NOMO-1 treated with DMSO at 0.1 percent for 48 hours (cell line): ENCODE data around the gene SLCO3A1.
"Not testable (repeated sequence)": the region's sequence is repeated elsewhere in the genome, so short reads cannot be mapped to it uniquely, and the experiment has no call there.

Experiments used
- DNase-seq: peaks from one replicate; lab custom pipeline; 2025; ENCODE audit not compliant: unreplicated experiment; lab: John Stamatoyannopoulos, UW

Gene SLCO3A1

DNA sequence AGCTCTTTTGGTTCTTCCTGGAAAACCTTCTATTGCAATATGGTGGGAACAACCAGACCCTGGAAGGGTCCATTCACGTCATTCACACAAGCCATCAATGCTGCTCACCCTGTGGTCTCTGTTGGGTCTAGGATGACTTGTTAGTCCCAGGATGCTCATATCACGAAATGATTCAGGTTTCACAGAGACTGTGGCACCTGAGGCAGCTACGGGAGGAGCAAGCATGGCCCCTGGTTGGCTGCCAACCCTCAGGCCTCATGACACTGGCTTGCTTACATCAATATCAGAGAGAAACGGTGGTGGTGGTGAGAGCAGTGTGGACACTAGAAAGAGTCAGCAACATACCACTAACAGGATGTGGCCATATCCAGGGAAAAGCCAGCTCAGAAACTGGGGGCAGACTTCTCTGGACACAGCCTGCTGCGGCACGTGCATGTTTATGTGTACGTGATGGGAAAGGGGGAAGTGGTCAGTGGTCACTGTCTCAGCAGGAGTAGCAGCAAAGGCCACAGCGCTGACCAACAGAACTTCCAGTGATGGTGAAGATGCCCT, 331.2 kb downstream of the SLCO3A1 start:
- DNase-seq: no peak

DNA sequence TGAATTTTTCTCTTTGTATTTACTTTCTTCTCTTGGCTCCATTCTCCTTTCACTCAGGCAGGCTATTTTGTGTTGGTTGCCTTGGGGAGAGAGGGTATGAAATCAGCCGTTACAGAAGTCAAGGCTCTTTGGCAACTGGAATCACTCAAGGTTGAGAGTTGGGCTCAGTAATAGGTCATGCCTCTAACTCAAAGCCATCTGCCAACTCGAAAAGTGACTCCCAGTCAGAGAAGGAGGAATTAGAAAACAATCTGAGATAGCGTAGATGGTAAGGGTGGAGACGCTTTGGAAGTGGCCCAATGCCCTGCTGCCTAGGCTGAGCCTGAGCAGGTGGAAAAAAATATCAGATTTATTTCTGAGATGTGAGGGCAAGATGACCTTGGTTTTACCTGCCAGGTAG, 334.5 kb downstream of the SLCO3A1 start:
- DNase-seq: no peak

DNA sequence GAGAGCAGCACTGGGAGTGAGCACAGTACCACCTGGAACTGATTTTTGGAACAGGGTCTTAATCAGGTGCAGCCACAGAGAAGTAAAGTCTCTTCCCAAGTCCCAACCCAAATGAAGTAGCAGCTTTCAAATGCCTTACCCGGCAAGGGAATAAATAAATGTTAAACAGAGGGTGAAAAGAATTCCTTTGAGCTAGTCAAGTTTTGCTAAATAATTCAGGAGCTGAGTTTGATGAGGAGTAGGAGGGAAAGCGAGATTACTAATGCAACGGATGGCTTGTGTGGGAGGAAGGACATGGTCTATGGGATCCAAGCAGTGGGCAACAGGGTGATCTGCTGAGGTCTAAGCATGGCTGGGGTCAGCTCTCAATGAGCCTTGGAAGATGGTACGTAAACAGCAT, 335.7 kb downstream of the SLCO3A1 start:
- DNase-seq: no peak

DNA sequence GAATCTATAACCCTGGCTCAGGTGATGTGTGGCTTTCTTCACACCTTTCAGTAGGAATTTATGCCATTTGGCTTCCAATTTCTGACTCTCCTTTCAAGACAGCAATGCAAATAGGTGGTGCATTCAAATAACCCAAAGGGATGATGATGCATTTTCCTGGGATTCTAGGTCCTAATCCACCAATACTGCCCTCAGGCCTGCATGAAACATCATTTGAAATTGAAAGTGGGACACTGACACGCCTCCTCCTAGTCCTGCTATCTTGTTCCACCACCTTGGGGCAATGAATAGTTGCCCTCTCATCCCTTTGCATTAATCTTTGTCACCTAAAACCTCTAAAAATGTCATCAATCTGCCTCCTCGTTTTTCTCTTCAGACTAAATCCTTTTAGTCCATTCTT, 341.7 kb downstream of the SLCO3A1 start:
- DNase-seq: no peak

DNA sequence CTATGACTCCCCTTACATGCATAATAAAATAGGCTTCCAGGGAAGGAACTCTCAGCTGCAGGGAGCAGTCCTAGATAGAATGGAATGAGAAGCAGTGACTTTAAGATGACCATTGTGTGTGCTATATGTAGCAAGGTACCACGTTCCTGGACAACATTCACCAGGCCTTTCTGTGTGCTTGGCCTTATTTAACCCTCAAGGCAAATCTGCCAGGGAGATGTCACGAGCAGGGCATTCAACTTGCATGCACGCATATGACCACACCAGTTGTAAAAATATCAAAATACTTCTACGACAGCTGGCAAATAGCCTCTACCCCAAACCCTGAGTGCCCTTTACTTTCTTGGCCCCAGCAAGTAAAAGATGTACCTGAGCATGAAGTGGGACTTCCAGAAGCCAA, 342.8 kb downstream of the SLCO3A1 start:
- no peak for DNase-seq

DNA sequence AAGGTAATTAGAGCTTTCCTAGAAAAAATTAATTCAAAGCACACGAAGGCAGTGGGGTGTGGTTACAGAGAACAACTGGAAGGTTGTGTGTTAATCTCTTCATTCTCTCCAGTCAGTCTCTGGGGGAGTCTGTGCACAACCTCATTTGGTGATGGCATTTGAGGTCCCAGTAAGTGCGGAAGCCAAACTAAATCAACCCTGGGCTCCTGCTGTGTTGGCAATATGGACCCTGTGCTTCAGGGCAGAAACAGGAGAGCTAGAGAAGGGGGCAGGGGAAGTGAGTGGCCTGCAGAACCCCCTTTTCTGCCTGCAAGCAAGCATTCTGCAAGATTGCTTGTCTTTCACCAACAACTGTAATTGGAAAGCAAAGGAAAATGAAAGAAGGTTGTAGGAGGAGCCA, 344.2 kb downstream of the SLCO3A1 start:
- no peak for DNase-seq

DNA sequence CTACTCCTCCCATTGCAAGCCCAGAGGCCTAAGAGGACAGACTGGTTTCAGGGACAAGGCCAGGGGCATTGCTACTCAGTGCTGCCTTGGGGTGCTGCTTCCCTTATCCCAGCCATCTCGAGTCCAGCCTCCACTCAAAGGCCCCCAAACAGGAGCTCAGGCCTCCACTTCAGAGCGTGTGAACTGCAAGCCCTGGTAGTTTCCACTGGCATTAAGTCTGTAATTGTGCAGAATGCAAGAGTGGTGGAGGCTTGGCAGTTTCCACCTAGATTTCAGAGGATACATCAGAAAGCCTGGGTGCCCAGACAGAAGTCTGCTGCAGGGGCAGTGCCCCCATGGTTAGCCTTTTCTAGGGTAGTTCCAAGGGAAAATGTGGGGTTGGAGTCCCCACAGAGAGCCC, 347.4 kb downstream of the SLCO3A1 start:
- no peak for DNase-seq

DNA sequence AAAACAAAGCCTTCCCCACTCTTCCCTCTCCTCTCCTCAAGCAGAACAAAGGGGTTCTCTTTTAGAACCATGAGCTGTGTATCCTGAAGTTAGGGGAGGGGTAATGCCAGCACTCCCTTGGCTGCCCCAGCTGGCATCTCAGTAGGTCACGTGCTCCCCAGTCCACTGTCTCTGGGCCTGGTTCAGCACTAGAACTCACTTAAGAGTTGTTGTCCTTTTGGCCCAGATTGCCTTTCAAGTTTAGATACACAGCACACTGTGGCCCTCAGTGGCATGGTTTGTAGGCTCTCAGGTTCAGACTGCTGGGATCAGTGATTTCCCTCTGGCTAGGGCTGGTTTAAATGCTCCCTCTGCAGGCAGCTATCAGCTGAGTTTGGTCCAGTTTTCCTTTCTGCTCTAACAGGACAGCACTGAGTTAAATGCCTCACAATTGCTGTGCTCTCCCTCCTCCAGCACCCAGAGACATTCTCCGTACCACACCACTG, 351.8 kb downstream of the SLCO3A1 start:
- DNase-seq: no peak

DNA sequence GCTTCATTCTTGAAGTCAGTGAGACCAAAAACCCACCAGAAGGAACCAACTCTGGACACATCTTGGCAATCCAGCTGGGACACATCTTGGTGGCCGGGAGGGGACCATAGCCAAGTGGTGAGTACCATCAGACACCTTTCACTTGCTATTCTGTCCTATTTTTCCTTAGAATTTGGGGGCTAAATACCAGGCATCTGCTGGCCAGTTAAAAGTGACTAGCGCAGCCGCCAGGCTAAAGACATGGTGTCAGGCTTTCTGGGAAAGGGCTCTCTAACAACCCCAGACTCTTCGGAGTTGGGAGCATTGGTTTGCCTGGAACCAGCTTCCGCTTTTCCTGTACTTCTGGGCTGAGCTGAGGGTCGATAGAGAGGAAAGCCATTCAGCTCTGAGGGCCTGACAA, 354.1 kb downstream of the SLCO3A1 start:
- DNase-seq: not testable (repeated sequence)
